NCI-H146 (cell line): ENCODE results near the gene F10.
A peak's percentile ranks its signal among the peaks of the same experiment; 100 is the strongest.

Source experiments
- DNase-seq: peaks from one replicate; lab custom pipeline; 2025; lab: John Stamatoyannopoulos, UW

Gene F10

GRCh38 chr13:113116871-113117271, 5.7 kb upstream of the F10 start:
- DNase-seq: no peak

GRCh38 chr13:113117335-113117872, 5.2 kb upstream of the F10 start:
- DNase-seq: no peak

- DNase-seq: no peak
Observed at GRCh38 chr13:113117911-113118260, 4.7 kb upstream of the F10 start.

GRCh38 chr13:113118261-113119021, 4.2 kb upstream of the F10 start:
- no peak for DNase-seq

- DNase-seq: no peak
Observed at GRCh38 chr13:113119166-113119821, 3.3 kb upstream of the F10 start.

GRCh38 chr13:113119822-113120189, 2.8 kb upstream of the F10 start:
- DNase-seq: peak; percentile 48

- no peak for DNase-seq
Observed at GRCh38 chr13:113120300-113121182, 2.1 kb upstream of the F10 start.

- no peak for DNase-seq
Observed at GRCh38 chr13:113121183-113121927, 1.2 kb upstream of the F10 start.

GRCh38 chr13:113121928-113122471, 599 bp upstream of the F10 start:
- no peak for DNase-seq

- DNase-seq: no peak
Observed at GRCh38 chr13:113123226-113124201, 915 bp downstream of the F10 start.

GRCh38 chr13:113124211-113124970, 1.8 kb downstream of the F10 start:
- DNase-seq: no peak

- DNase-seq: no peak
Observed at GRCh38 chr13:113125506-113126264, 3.1 kb downstream of the F10 start.

GRCh38 chr13:113126265-113127150, 3.9 kb downstream of the F10 start:
- DNase-seq: no peak

GRCh38 chr13:113129480-113129879, 6.9 kb downstream of the F10 start:
- DNase-seq: no peak

- no peak for DNase-seq
Observed at GRCh38 chr13:113129921-113130750, 7.5 kb downstream of the F10 start.

- no peak for DNase-seq
Observed at GRCh38 chr13:113135281-113135760, 12.7 kb downstream of the F10 start.
